22Rv1 (cell line): ENCODE results near the gene USB1.

Experiments
- H3K27ac ChIP-seq: fragments of 450-650 bp; 2 replicates; pipeline ENCODE4 v1.5.1; 2017
- ZFX ChIP-seq: fragments of 450-650 bp; IDR thresholded peaks from 2 replicates; pipeline ENCODE4 v1.6.1; 2017; ENCODE audit warnings: antibody characterized with exemption, borderline replicate concordance
- TF ChIP-seq, protein P1 (sequence below): fragments of 450-650 bp; IDR thresholded peaks from 2 replicates; pipeline ENCODE4 v1.5.1; 2017; ENCODE audit warnings: mild to moderate bottlenecking

The USB1 gene

DNA sequence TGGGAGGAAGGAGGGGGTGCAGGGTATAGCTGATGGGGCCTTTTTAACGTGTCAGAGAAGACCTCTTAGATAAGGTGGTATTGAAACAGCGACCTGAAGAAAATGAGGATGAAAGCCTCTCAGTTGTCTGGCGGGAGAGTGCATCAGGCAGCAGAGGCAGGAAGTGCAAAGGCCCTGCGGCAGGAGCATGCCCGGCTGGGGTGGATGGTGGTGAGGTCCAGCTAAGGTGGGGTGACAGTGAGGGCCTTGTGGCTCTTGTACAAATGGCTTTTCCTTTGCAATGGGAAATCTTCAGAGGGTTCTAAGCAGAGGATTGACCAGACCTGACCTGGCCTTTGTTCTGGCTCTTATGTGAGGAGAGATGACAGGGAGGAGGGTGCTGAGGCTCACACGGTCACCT, 35.7 kb downstream of the USB1 start:
- TF ChIP-seq, protein P1, sequence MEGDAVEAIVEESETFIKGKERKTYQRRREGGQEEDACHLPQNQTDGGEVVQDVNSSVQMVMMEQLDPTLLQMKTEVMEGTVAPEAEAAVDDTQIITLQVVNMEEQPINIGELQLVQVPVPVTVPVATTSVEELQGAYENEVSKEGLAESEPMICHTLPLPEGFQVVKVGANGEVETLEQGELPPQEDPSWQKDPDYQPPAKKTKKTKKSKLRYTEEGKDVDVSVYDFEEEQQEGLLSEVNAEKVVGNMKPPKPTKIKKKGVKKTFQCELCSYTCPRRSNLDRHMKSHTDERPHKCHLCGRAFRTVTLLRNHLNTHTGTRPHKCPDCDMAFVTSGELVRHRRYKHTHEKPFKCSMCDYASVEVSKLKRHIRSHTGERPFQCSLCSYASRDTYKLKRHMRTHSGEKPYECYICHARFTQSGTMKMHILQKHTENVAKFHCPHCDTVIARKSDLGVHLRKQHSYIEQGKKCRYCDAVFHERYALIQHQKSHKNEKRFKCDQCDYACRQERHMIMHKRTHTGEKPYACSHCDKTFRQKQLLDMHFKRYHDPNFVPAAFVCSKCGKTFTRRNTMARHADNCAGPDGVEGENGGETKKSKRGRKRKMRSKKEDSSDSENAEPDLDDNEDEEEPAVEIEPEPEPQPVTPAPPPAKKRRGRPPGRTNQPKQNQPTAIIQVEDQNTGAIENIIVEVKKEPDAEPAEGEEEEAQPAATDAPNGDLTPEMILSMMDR = no peak
- no peak for TF ChIP-seq ZFX
- H3K27ac ChIP-seq = no peak overlapping the region

DNA sequence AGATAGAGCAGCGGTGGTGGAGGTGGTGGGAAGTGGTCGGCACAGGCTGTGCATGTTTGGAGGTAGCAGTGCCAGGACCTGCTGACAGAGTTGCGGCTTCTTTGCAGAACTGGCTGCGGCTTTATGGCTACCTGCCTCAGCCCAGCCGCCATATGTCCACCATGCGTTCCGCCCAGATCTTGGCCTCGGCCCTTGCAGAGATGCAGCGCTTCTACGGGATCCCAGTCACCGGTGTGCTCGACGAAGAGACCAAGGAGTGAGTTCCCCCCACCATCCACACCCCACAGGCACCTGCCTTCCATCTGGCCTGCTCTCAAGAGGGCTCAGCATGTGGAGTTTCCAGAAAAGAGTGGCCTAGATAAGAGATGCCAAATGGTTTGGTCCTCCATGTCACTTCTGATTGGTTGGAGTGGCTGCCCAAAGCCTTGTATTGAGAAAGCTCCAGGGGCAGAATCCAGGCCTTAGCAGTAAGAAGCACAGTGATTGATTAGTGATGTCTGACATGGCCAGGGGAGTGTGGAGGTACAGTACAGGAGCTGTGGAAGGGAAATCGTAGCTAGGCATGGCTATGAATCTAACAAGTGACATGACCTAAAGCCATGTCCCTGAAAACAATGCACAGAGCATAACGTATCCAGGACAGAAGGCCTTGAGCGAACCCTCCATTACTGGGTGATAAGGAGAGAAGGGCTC, 36.3 kb downstream of the USB1 start:
- H3K27ac ChIP-seq = no peak overlapping the region
- TF ChIP-seq, protein P1 = no peak
- no peak for TF ChIP-seq ZFX

DNA sequence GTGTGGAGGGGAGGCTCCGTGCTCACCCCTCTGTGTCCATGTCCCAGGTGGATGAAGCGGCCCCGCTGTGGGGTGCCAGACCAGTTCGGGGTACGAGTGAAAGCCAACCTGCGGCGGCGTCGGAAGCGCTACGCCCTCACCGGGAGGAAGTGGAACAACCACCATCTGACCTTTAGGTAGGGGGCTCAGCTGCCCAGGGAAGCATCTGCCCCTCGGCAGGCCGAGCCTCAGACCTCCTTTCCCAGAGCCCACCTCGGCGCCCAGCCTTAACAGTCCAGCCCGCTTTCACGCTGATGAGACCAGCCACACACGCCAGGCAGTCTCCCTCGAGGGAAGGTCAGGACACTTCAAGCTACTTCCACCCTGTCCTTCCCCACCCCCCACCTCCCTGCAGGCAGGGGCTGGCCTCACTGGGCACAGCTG, 37.0 kb downstream of the USB1 start:
- TF ChIP-seq, protein P1 = no peak
- TF ChIP-seq ZFX = no peak
- no peak overlapping the region for H3K27ac ChIP-seq

DNA sequence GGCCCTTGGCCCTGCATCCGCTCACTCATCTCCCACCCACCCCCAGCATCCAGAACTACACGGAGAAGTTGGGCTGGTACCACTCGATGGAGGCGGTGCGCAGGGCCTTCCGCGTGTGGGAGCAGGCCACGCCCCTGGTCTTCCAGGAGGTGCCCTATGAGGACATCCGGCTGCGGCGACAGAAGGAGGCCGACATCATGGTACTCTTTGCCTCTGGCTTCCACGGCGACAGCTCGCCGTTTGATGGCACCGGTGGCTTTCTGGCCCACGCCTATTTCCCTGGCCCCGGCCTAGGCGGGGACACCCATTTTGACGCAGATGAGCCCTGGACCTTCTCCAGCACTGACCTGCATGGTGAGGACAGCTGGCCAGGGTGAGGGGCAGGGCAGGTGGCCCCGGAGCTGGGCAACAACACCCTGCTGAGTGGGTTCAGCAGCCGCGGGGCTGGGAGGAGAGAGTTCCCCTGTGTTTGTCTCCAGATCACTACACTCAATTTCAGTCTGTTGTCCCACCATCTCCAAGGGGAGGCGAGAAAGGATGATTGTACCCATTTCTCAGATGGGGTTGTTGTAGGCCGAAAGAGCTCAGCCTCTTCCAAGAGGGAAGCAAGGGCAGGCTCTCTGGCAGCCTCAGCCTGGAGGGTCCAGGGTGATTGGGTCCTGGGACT, 38.8 kb downstream of the USB1 start:
- TF ChIP-seq, protein P1 = no peak
- no peak for TF ChIP-seq ZFX
- no peak overlapping the region for H3K27ac ChIP-seq

DNA sequence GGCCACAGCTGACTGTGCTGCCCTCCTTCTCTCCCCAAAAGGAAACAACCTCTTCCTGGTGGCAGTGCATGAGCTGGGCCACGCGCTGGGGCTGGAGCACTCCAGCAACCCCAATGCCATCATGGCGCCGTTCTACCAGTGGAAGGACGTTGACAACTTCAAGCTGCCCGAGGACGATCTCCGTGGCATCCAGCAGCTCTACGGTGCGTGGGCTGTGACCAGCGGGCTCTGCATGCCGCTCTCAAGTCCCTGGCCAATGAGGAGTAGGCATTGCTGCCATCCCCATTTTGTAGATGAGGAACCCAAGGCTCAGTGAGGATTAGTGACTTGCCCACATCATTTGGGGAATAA, 39.3 kb downstream of the USB1 start:
- H3K27ac ChIP-seq = no peak overlapping the region
- no peak for TF ChIP-seq ZFX
- TF ChIP-seq, protein P1 = no peak

DNA sequence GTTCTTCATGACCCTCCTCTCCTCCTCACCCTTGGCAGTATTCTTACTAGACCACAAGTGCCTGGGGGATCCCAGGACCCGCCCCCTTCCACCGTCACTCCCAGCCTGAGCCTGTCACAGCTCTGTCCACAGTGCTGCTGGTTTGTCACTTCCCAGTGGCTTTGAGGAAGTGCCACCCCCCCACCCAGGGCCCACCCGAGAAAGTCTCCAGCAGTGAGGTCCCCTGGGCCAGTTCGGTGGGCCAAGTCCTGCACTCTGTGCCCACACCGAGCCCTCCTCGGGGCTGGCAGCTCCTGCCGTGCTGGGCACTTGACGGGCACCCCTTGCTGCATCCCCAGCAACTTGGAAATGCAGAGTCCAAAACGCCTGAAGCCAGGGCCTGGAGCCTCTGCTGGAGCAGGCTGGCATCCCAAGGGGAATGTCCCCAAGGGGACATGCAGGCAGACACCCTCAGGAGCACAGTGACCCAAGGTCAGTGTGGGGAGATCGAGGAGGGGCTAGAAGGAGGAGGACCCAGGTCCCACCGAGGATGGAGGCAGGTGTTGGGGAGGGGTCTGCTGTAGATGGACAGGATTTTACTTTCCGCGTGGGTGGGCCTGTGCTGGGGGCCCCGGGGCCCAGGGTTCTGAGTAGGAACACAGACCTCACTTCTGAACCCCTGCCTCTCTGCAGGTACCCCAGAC, 39.9 kb downstream of the USB1 start:
- TF ChIP-seq, protein P1 = no peak
- TF ChIP-seq ZFX = no peak
- H3K27ac ChIP-seq = no peak overlapping the region

DNA sequence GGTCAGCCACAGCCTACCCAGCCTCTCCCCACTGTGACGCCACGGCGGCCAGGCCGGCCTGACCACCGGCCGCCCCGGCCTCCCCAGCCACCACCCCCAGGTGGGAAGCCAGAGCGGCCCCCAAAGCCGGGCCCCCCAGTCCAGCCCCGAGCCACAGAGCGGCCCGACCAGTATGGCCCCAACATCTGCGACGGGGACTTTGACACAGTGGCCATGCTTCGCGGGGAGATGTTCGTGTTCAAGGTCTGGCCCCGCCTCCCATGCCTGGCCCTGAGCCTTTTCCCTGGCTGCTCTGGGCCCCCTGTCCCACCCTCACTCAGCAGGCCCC, 40.4 kb downstream of the USB1 start:
- no peak for TF ChIP-seq ZFX
- TF ChIP-seq, protein P1 = no peak
- no peak overlapping the region for H3K27ac ChIP-seq
